ENCODE measurements around the gene XXYLT1.

XXYLT1 gene

GRCh38 chr3:195070336-195070735, 200.6 kb downstream of the XXYLT1 start:
- Histone ChIP-seq H3F3A (ENCODE audit: insufficient read depth, low read length) (no peaks in the 10 kb centered on the region), H3K9me3 (ENCODE audit: low read length) (no peaks in the 10 kb centered on the region), H3K4me2 (ENCODE audit: low read length) (no peak overlapping the region), H3K27ac (ENCODE audit: low read depth, low read length, poor library complexity, severe bottlenecking) (no peak overlapping the region), H4K20me1 (ENCODE audit: insufficient read depth, low read length) (no peaks in the 10 kb centered on the region), H3K79me2 (ENCODE audit: insufficient read depth, low read length) (no peaks in the 10 kb centered on the region), H3K27me3 (ENCODE audit: insufficient read depth, low read length) (no peaks in the 10 kb centered on the region; the same call in 1 of the 2 replicates), H3K4me1 (ENCODE audit: insufficient read depth, low read length, severe bottlenecking) (no peaks in the 10 kb centered on the region), H3K36me3 (ENCODE audit: insufficient read depth, low read length) (no peaks in the 10 kb centered on the region), H3K4me3 (ENCODE audit: low read depth, low read length, poor library complexity, severe bottlenecking) (no peak overlapping the region), H3K9me2 (ENCODE audit: low read depth, low read length) (no peaks in the 10 kb centered on the region), H3K9ac (ENCODE audit: low read length) (no peak overlapping the region), H2AFZ (ENCODE audit: low read length) (no peak overlapping the region)
- TF ChIP-seq EZH2 (IDR thresholded peaks at IDR 0.05; ENCODE audit: borderline replicate concordance, low read length) = no peak
- TF ChIP-seq CTCF (IDR thresholded peaks at IDR 0.05; ENCODE audit: low read length) = no peak

- H3K27ac ChIP-seq (ENCODE audit: low read depth, low read length, poor library complexity, severe bottlenecking) = no peak overlapping the region
- H4K20me1 ChIP-seq (ENCODE audit: insufficient read depth, low read length) = no peaks in the 10 kb centered on the region
- no peaks in the 10 kb centered on the region for H3K4me1 ChIP-seq (ENCODE audit: insufficient read depth, low read length, severe bottlenecking)
- no peak for TF ChIP-seq CTCF (IDR thresholded peaks at IDR 0.05; ENCODE audit: low read length)
- TF ChIP-seq EZH2 (IDR thresholded peaks at IDR 0.05; ENCODE audit: borderline replicate concordance, low read length) = no peak
- H3K36me3 ChIP-seq (ENCODE audit: insufficient read depth, low read length) = no peaks in the 10 kb centered on the region
- no peak overlapping the region for H2AFZ ChIP-seq (ENCODE audit: low read length)
- no peak overlapping the region for H3K4me3 ChIP-seq (ENCODE audit: low read depth, low read length, poor library complexity, severe bottlenecking)
- H3F3A ChIP-seq (ENCODE audit: insufficient read depth, low read length) = no peaks in the 10 kb centered on the region
- no peak overlapping the region for H3K4me2 ChIP-seq (ENCODE audit: low read length)
- no peaks in the 10 kb centered on the region for H3K9me2 ChIP-seq (ENCODE audit: low read depth, low read length)
- H3K9me3 ChIP-seq (ENCODE audit: low read length) = no peaks in the 10 kb centered on the region
- H3K27me3 ChIP-seq (ENCODE audit: insufficient read depth, low read length) = no peaks in the 10 kb centered on the region; the same call in 1 of the 2 replicates
- no peaks in the 10 kb centered on the region for H3K79me2 ChIP-seq (ENCODE audit: insufficient read depth, low read length)
- H3K9ac ChIP-seq (ENCODE audit: low read length) = no peak overlapping the region
Observed at GRCh38 chr3:195069501-195070251, 201.3 kb downstream of the XXYLT1 start.

GRCh38 chr3:195068084-195069080, 202.6 kb downstream of the XXYLT1 start:
- Histone ChIP-seq H4K20me1 (ENCODE audit: insufficient read depth, low read length) (no peaks in the 10 kb centered on the region), H3K36me3 (ENCODE audit: insufficient read depth, low read length) (no peaks in the 10 kb centered on the region), H3K9me3 (ENCODE audit: low read length) (no peaks in the 10 kb centered on the region), H3K27ac (ENCODE audit: low read depth, low read length, poor library complexity, severe bottlenecking) (no peak overlapping the region), H2AFZ (ENCODE audit: low read length) (no peak overlapping the region), H3K9ac (ENCODE audit: low read length) (no peak overlapping the region), H3K27me3 (ENCODE audit: insufficient read depth, low read length) (no peaks in the 10 kb centered on the region; the same call in 1 of the 2 replicates), H3K4me2 (ENCODE audit: low read length) (no peak overlapping the region), H3K4me3 (ENCODE audit: low read depth, low read length, poor library complexity, severe bottlenecking) (no peak overlapping the region), H3K79me2 (ENCODE audit: insufficient read depth, low read length) (no peaks in the 10 kb centered on the region), H3F3A (ENCODE audit: insufficient read depth, low read length) (no peaks in the 10 kb centered on the region), H3K4me1 (ENCODE audit: insufficient read depth, low read length, severe bottlenecking) (no peaks in the 10 kb centered on the region), H3K9me2 (ENCODE audit: low read depth, low read length) (no peaks in the 10 kb centered on the region)
- TF ChIP-seq EZH2 (IDR thresholded peaks at IDR 0.05; ENCODE audit: borderline replicate concordance, low read length) = no peak
